GM23248 (cell line): ENCODE results near the gene EXOC3L1.

Experiments used
- EZH2 ChIP-seq: fragments of 200-600 bp; sonication (generic); IDR thresholded peaks from 2 replicates; pipeline ENCODE4 v1.6.1; 2018; ENCODE audit warnings: antibody characterized with exemption, mild to moderate bottlenecking; ENCODE audit not compliant: insufficient read depth, poor library complexity, severe bottlenecking
- EZH2phosphoT487 ChIP-seq: fragments of 200-600 bp; sonication (generic); IDR thresholded peaks from 2 replicates; pipeline ENCODE4 v1.6.1; 2018; ENCODE audit warnings: antibody characterized with exemption, moderate library complexity, mild to moderate bottlenecking, low read depth; ENCODE audit not compliant: insufficient read depth

DNA sequence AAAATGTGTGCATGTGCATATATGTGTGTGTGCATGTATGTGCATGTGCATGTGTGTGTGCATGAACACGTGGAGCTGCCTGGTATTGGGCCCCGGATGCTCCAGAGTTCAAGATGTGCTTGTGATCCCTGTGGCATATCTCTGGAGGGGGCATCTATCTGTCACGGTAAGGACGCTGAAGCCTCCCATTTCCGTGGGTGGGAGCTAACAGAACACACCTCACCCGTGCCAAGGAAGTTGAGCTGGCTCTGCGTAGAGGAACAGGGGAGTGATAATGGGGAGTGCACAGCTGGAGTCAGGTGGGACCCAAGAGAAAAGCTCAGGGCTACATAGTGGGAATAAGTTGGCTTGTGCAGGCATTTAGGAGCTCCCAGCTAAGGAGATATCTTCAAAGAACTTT, 21.7 kb upstream of the EXOC3L1 start:
- no peak for TF ChIP-seq EZH2
- no peak for TF ChIP-seq EZH2phosphoT487
